Mucosa of rectum (tissue), 2 donors: ENCODE measurements around the gene SLC2A13.
A peak's percentile ranks its signal among the peaks of the same experiment; 100 is the strongest.

Experiments
- H3K27ac ChIP-seq, 2 donors: one replicate each; pipeline ENCODE4 v1.7.0; 2013; ENCODE audit warnings: inconsistent platforms in 2 of 2, low read depth in 2 of 2, low read length in 2 of 2
- H3K27me3 ChIP-seq, 2 donors: one replicate each; pipeline ENCODE4 v1.7.0; 2013; ENCODE audit warnings: low read length in 2 of 2; ENCODE audit not compliant: control insufficient read depth in 2 of 2, insufficient read depth in 2 of 2
- H3K36me3 ChIP-seq, 2 donors: one replicate each; pipeline ENCODE4 v1.7.0; 2013; ENCODE audit warnings: low read length in 2 of 2; ENCODE audit not compliant: control insufficient read depth in 2 of 2, insufficient read depth in 2 of 2
- H3K4me1 ChIP-seq, 2 donors: one replicate each; pipeline ENCODE4 v1.7.0; 2013; ENCODE audit warnings: low read length in 2 of 2, mild to moderate bottlenecking in 1 of 2; ENCODE audit not compliant: control insufficient read depth in 2 of 2, insufficient read depth in 2 of 2
- H3K4me3 ChIP-seq, 2 donors: one replicate each; pipeline ENCODE4 v1.7.0; 2013; ENCODE audit warnings: low read length in 2 of 2
- H3K9ac ChIP-seq, 2 donors: one replicate each; pipeline ENCODE4 v1.7.0; 2013; ENCODE audit warnings: low read length in 2 of 2, low read depth in 1 of 2, mild to moderate bottlenecking in 1 of 2
- H3K9me3 ChIP-seq, 2 donors: one replicate each; pipeline ENCODE4 v1.7.0; 2013; ENCODE audit warnings: low read length in 2 of 2; ENCODE audit not compliant: control insufficient read depth in 2 of 2
- donor health status: healthy.
- donor health status: Normal muscosa, but diverticular disease.

The SLC2A13 gene

GRCh38 chr12:40138526-40138925 lies 32.6 kb upstream of the SLC2A13 start:
- Histone ChIP-seq H3K36me3 (no peaks in the 10 kb centered on the region), H3K4me3 (no peak overlapping the region), H3K4me1 (no peaks in the 10 kb centered on the region), H3K27ac (no peak overlapping the region), H3K9me3 (no peaks in the 10 kb centered on the region), H3K27me3 (no peaks in the 10 kb centered on the region), H3K9ac (no peak overlapping the region)

- Histone ChIP-seq H3K36me3 (no peaks in the 10 kb centered on the region), H3K4me1 (no peaks in the 10 kb centered on the region), H3K4me3 (no peak overlapping the region), H3K27ac (no peak overlapping the region), H3K9me3 (no peaks in the 10 kb centered on the region), H3K27me3 (no peaks in the 10 kb centered on the region), H3K9ac (no peak overlapping the region)
These were observed 31.4 kb upstream of the SLC2A13 start for GRCh38 chr12:40137252-40137651.

- Histone ChIP-seq H3K36me3 (no peaks in the 10 kb centered on the region), H3K9ac (no peak overlapping the region), H3K4me3 (no peak overlapping the region), H3K4me1 (no peaks in the 10 kb centered on the region), H3K27ac (no peak overlapping the region), H3K9me3 (no peaks in the 10 kb centered on the region), H3K27me3 (no peaks in the 10 kb centered on the region)
These were observed 21.5 kb upstream of the SLC2A13 start for GRCh38 chr12:40127408-40127807.

- Histone ChIP-seq H3K4me1 (no peaks in the 10 kb centered on the region), H3K27me3 (no peaks in the 10 kb centered on the region), H3K9ac (no peak overlapping the region), H3K27ac (no peak overlapping the region), H3K36me3 (no peaks in the 10 kb centered on the region), H3K9me3 (no peaks in the 10 kb centered on the region), H3K4me3 (no peak overlapping the region)
These were observed 17.6 kb upstream of the SLC2A13 start for GRCh38 chr12:40123496-40123895.

GRCh38 chr12:40122842-40123241 lies 17.0 kb upstream of the SLC2A13 start:
- H3K27me3 ChIP-seq, result no peaks in the 10 kb centered on the region
- H3K4me1 ChIP-seq, result no peaks in the 10 kb centered on the region
- H3K9ac ChIP-seq, result no peak overlapping the region
- H3K36me3 ChIP-seq, result no peaks in the 10 kb centered on the region
- H3K4me3 ChIP-seq, result no peak overlapping the region
- no peak overlapping the region for H3K27ac ChIP-seq
- H3K9me3 ChIP-seq, result no peaks in the 10 kb centered on the region

- no peaks in the 10 kb centered on the region for H3K36me3 ChIP-seq
- no peaks in the 10 kb centered on the region for H3K9me3 ChIP-seq
- H3K4me3 ChIP-seq, result no peak overlapping the region
- H3K9ac ChIP-seq, result no peak overlapping the region
- no peaks in the 10 kb centered on the region for H3K27me3 ChIP-seq
- H3K4me1 ChIP-seq, result no peaks in the 10 kb centered on the region
- no peak overlapping the region for H3K27ac ChIP-seq
These were observed 11.9 kb upstream of the SLC2A13 start for GRCh38 chr12:40117818-40118217.

GRCh38 chr12:40110586-40110985 lies 4.7 kb upstream of the SLC2A13 start:
- H3K27me3 ChIP-seq, result no peaks in the 10 kb centered on the region
- no peaks in the 10 kb centered on the region for H3K9me3 ChIP-seq
- H3K4me1 ChIP-seq, result peaks cover 0 to 7% of the 10 kb centered on the region in 2 donors
- H3K27ac ChIP-seq, result no peak overlapping the region
- H3K9ac ChIP-seq, result no peak overlapping the region
- H3K36me3 ChIP-seq, result no peaks in the 10 kb centered on the region
- no peak overlapping the region for H3K4me3 ChIP-seq

GRCh38 chr12:40107803-40108620 lies 2.1 kb upstream of the SLC2A13 start:
- H3K27ac ChIP-seq, result no peak overlapping the region
- peak overlapping the region in 1 of 2 donors; percentile 91 for H3K4me3 ChIP-seq
- no peaks in the 10 kb centered on the region for H3K36me3 ChIP-seq
- peaks cover 6 to 20% of the 10 kb centered on the region in 2 donors for H3K4me1 ChIP-seq
- H3K27me3 ChIP-seq, result no peaks in the 10 kb centered on the region
- no peak overlapping the region for H3K9ac ChIP-seq
- H3K9me3 ChIP-seq, result no peaks in the 10 kb centered on the region

GRCh38 chr12:40107098-40107802 lies 1.4 kb upstream of the SLC2A13 start:
- Histone ChIP-seq H3K9ac (peak overlapping the region in 1 of 2 donors; percentile 24), H3K27ac (peak overlapping the region in 1 of 2 donors; percentile 23), H3K36me3 (no peaks in the 10 kb centered on the region), H3K4me3 (peak overlapping the region; percentile 25 to 91), H3K4me1 (peaks cover 8 to 20% of the 10 kb centered on the region in 2 donors), H3K27me3 (no peaks in the 10 kb centered on the region), H3K9me3 (no peaks in the 10 kb centered on the region)

GRCh38 chr12:40106655-40107054 lies 774 bp upstream of the SLC2A13 start:
- no peaks in the 10 kb centered on the region for H3K36me3 ChIP-seq
- peak overlapping the region; percentile 52 to 86 for H3K27ac ChIP-seq
- no peaks in the 10 kb centered on the region for H3K27me3 ChIP-seq
- no peaks in the 10 kb centered on the region for H3K9me3 ChIP-seq
- no peak overlapping the region for H3K9ac ChIP-seq
- H3K4me1 ChIP-seq, result peaks cover 8 to 20% of the 10 kb centered on the region in 2 donors
- H3K4me3 ChIP-seq, result peak overlapping the region; percentile 62 to 91
